ENCODE data around the gene ERN1.

DNA sequence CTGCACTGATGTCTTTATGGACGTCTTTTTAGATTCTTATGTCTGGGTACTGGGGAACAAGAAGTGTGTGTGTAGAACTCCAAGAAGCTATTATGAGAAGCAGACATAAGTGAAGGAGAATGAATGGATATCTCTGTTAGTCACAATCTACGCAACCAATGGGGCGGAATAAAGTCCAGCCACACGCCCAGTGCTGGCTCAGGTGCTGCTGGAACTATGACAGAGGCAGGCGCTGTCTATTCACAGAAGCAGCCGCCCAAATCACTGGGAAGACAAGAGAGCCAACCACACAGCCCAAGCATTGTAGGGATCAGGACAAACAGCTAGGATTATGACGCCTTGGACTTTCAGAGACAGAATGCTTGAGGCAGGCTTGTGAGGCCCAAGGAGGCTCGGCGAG is 65.6 kb downstream of the ERN1 start:
- TF ChIP-seq, protein P1, sequence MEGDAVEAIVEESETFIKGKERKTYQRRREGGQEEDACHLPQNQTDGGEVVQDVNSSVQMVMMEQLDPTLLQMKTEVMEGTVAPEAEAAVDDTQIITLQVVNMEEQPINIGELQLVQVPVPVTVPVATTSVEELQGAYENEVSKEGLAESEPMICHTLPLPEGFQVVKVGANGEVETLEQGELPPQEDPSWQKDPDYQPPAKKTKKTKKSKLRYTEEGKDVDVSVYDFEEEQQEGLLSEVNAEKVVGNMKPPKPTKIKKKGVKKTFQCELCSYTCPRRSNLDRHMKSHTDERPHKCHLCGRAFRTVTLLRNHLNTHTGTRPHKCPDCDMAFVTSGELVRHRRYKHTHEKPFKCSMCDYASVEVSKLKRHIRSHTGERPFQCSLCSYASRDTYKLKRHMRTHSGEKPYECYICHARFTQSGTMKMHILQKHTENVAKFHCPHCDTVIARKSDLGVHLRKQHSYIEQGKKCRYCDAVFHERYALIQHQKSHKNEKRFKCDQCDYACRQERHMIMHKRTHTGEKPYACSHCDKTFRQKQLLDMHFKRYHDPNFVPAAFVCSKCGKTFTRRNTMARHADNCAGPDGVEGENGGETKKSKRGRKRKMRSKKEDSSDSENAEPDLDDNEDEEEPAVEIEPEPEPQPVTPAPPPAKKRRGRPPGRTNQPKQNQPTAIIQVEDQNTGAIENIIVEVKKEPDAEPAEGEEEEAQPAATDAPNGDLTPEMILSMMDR (IDR thresholded peaks at IDR 0.05), result no peak
- TF ChIP-seq POLR2A (IDR thresholded peaks at IDR 0.05), result peak in 1 of 2 donors; percentile 1
